Large intestine (tissue), 3 donors: ENCODE measurements around the gene DNM3. TPM values are rescaled to one million over a fixed set of nuclear protein-coding genes. Genes with fewer than 3 reads are reported as not detected.

Experiments
- DNase-seq, 2 donors: peaks; one replicate each; pipeline versions ENCODE4 v3.0.0 to v3.0.0-alpha.2; 2013
- H3K27ac ChIP-seq: one replicate; pipeline ENCODE4 v1.5.1; 2013; ENCODE audit warnings: low read length
- H3K27me3 ChIP-seq: 2 replicates; pipeline ENCODE4 v1.6.1; 2013; ENCODE audit warnings: low read length; ENCODE audit not compliant: control insufficient read depth, insufficient read depth
- H3K36me3 ChIP-seq: 2 replicates; pipeline ENCODE4 v1.6.1; 2013; ENCODE audit warnings: low read length; ENCODE audit not compliant: control insufficient read depth, insufficient read depth
- H3K4me1 ChIP-seq: one replicate; pipeline ENCODE4 v1.6.1; 2013; ENCODE audit warnings: low read length; ENCODE audit not compliant: control insufficient read depth, insufficient read depth
- H3K4me3 ChIP-seq: one replicate; pipeline ENCODE4 v1.5.1; 2013; ENCODE audit warnings: low read length
- H3K9me3 ChIP-seq: one replicate; pipeline ENCODE4 v1.6.1; 2013; ENCODE audit warnings: mild to moderate bottlenecking, low read depth, low read length, moderate library complexity; ENCODE audit not compliant: control insufficient read depth
- WGBS: methylation state at CpG from one replicate; pipeline ENCODE4 v1.1.5; 2013; ENCODE audit warnings: low lambda C conversion rate; ENCODE audit not compliant: insufficient coverage; 5-methylcytosine and 5-hydroxymethylcytosine counted together
- polyA plus RNA-seq: library from polyadenylated mRNA; unstranded; fragments of 120-200 nt; gene quantifications from one replicate; pipeline ENCODE4 v1.2.1, GENCODE V29; 2013

The DNM3 gene
- polyA plus RNA-seq, 1 donor: 2.2 TPM

DNA sequence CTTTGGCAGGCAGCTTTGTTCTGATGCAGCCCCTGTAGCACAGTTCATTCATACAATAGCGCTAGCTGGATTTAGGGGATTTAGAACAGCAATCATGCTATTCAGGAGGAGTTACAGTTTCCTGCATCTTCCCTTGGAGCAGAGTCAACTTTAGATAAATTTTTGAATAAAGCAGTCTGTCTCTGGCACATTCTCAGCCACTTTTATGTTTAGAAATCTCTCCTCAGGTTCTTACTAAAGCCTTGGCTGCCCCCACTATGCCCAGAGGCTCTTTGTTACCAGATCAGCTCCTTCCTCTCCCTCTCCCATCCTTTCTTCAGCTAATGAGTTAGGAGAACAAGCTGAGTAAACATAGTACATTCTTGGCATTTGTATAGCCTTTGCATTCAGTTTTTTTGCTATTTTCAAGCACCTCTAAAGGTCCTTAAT lies 619.6 kb downstream of the DNM3 start:
- Histone ChIP-seq H3K4me3 (no peak overlapping the region), H3K27me3 (no peaks in the 10 kb centered on the region), H3K36me3 (no peaks in the 10 kb centered on the region), H3K27ac (no peak overlapping the region), H3K4me1 (peaks cover 5% of the 10 kb centered on the region), H3K9me3 (no peaks in the 10 kb centered on the region)
- WGBS: no CpG with 5 or more reads among the region's 1 CpG
- DNase-seq: no peak

Other genes starting within 250 kb of the DNM3 start
- gene MYOCOS, start 219.3 kb upstream of the DNM3 start, polyA plus RNA-seq: not detected
- 0.60 TPM for gene MYOC, start 188.8 kb upstream of the DNM3 start, polyA plus RNA-seq
- gene VAMP4, start 99.4 kb upstream of the DNM3 start, polyA plus RNA-seq: 9.9 TPM
- 28.2 TPM for gene METTL13, start 59.8 kb upstream of the DNM3 start, polyA plus RNA-seq